Stomach (tissue), 9 donors: Measurements from ENCODE around the gene EXOC1. TPM values are rescaled to one million over a fixed set of nuclear protein-coding genes. Genes with fewer than 3 reads are reported as not detected.
"Not testable (repeated sequence)": the region's sequence is repeated elsewhere in the genome, so short reads cannot be mapped to it uniquely, and the experiment has no call there.

Source experiments
- DNase-seq, 2 donors: peaks; one replicate each; pipeline versions ENCODE4 v3.0.0 to v3.0.0-alpha.2; 2013 to 2019
- H3K27ac ChIP-seq, 5 donors: fragments of 200-600 bp in 4 of 5; sonication (generic) in 4 of 5; one replicate each; pipeline ENCODE4 v1.5.1; 2013 to 2019; ENCODE audit warnings: mild to moderate bottlenecking in 1 of 5, moderate library complexity in 1 of 5
- H3K27me3 ChIP-seq, 3 donors: fragments of 200-600 bp; sonication (generic); one replicate each; pipeline ENCODE4 v1.5.1; 2017 to 2019; ENCODE audit warnings: mixed run types in 1 of 3
- H3K36me3 ChIP-seq, 4 donors: fragments of 200-600 bp; sonication (generic); 1 replicate in 3 of 4; 2 replicates in 1 of 4; pipeline ENCODE4 v1.5.1; 2016 to 2019
- H3K4me1 ChIP-seq, 4 donors: fragments of 200-600 bp; sonication (generic); one replicate each; pipeline ENCODE4 v1.5.1; 2016 to 2019
- H3K4me3 ChIP-seq, 4 donors: fragments of 200-600 bp; sonication (generic) in 3 of 4; one replicate each; pipeline ENCODE4 v1.5.1; 2016 to 2019; ENCODE audit warnings: mild to moderate bottlenecking in 1 of 4
- H3K9me3 ChIP-seq, 4 donors: fragments of 200-600 bp; sonication (generic); one replicate each; pipeline ENCODE4 v1.5.1; 2016 to 2019
- CTCF ChIP-seq, 7 experiments: fragments of 450-650 bp in 4 of 7; fragments of 200-600 bp in 3 of 7; sonication (generic) in 3 of 7; IDR thresholded peaks; one replicate each; pipeline ENCODE4 v1.5.1; 2016 to 2019; ENCODE audit warnings: antibody characterized with exemption in 7 of 7, control low read depth in 2 of 7, mild to moderate bottlenecking in 1 of 7
- EP300 ChIP-seq: sonication (generic); formaldehyde crosslinking; IDR thresholded peaks from one replicate; pipeline ENCODE4 v1.6.1; 2017; ENCODE audit warnings: antibody characterized with exemption
- POLR2A ChIP-seq, 4 donors: fragments of 450-650 bp; IDR thresholded peaks; one replicate each; pipeline ENCODE4 v1.6.1; 2016; ENCODE audit warnings: antibody characterized with exemption in 4 of 4, control low read depth in 2 of 4, mild to moderate bottlenecking in 1 of 4, moderate library complexity in 1 of 4
- POLR2AphosphoS5 ChIP-seq, 3 donors: sonication (generic); formaldehyde crosslinking; IDR thresholded peaks; one replicate each; pipeline ENCODE4 v1.6.1; 2016; ENCODE audit warnings: antibody characterized with exemption in 3 of 3
- WGBS, 5 donors: extraction: QIAGEN DNeasy Blood & Tissue Kit in 3 of 5; methylation state at CpG; one replicate each; pipeline versions ENCODE4 v1.1.5 to v1.1.7; 2013 to 2018; 5-methylcytosine and 5-hydroxymethylcytosine counted together
- intact Hi-C: fragments of 100-400 bp; cut with DNase I; formaldehyde crosslinking; loops from one replicate; pipeline ENCODE4 v1.15.1; 2023; ENCODE audit warnings: low total_unique reads
- polyA plus RNA-seq, 3 donors: library from polyadenylated mRNA; stranded (reverse); fragments of 200-250 nt; gene quantifications; one replicate each; pipeline ENCODE4 v1.2.3, GENCODE V29; 2013
- total RNA-seq, 5 donors: library from RNA; depleted of rRNA; stranded (reverse); fragments of >200 nt; gene quantifications; one replicate each; pipeline versions ENCODE4 v1.1.0 to v1.2.3, GENCODE V29; 2014 to 2016
- donor health status: healthy with polysubstance abuse.
- donor health status: Bipolar disorder and iron deficiency.
- donor health status: healthy.

EXOC1 gene
- total and polyA plus RNA-seq, 8 donors = 10.1 to 174 (median 26.2) TPM

- DNase-seq = no peak
- no peaks in the 10 kb centered on the region for H3K36me3 ChIP-seq
- H3K9me3 ChIP-seq = no peaks in the 10 kb centered on the region
- no peak overlapping the region for H3K4me3 ChIP-seq
- H3K4me1 ChIP-seq = no peaks in the 10 kb centered on the region
- intact Hi-C loops = no loop called here
- TF ChIP-seq POLR2A (IDR thresholded peaks at IDR 0.05) = no peak
- no peak for TF ChIP-seq CTCF (IDR thresholded peaks at IDR 0.05)
- WGBS, 5 donors = 48 to 85% (median 76%) methylated on average over 1 of the region's 1 CpG
- no peaks in the 10 kb centered on the region for H3K27me3 ChIP-seq
- H3K27ac ChIP-seq = no peak overlapping the region
Observed at GRCh38 chr4:55928846-55929245, 75.4 kb downstream of the EXOC1 start.

- 57 to 72% (median 63%) methylated on average over 2 of the region's 2 CpGs for WGBS, 5 donors
- H3K27me3 ChIP-seq = no peaks in the 10 kb centered on the region
- DNase-seq = no peak
- H3K9me3 ChIP-seq = no peaks in the 10 kb centered on the region
- intact Hi-C loops = no loop called here
- no peaks in the 10 kb centered on the region for H3K4me1 ChIP-seq
- H3K4me3 ChIP-seq = no peak overlapping the region
- H3K36me3 ChIP-seq = no peaks in the 10 kb centered on the region
- TF ChIP-seq EP300 (no peak), POLR2AphosphoS5 (IDR thresholded peaks at IDR 0.05) (no peak)
- H3K27ac ChIP-seq = no peak overlapping the region
Observed at GRCh38 chr4:55931043-55931442, 77.6 kb downstream of the EXOC1 start.

DNA sequence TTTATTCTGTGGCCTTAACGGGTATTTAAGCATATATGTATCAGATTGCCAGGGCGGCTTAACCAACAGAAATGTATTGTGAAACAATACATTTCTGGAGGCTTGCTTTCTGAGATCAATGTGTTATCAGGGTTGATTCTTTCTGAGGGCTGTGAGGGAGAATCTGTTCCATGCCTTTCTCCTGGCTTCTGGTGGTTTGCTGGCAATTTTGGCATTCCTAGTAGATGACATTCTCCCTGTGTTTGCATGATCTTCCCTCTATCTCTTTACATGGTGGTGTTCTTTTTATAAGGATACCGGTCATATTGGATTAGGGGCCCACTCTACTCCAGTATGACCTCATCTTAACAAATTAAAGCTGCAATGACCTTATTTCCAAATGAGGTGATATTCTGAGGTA is 78.4 kb downstream of the EXOC1 start:
- H3K9me3 ChIP-seq = peaks cover 0 to 3% (median under 1%) of the 10 kb centered on the region in 4 donors
- H3K4me1 ChIP-seq = no peaks in the 10 kb centered on the region
- H3K36me3 ChIP-seq = no peaks in the 10 kb centered on the region
- 59 to 79% (median 63%) methylated on average over 3 of the region's 3 CpGs for WGBS, 5 donors
- TF ChIP-seq POLR2AphosphoS5 (IDR thresholded peaks at IDR 0.05) = no peak
- no peaks in the 10 kb centered on the region for H3K27me3 ChIP-seq
- intact Hi-C loops = no loop called here
- H3K27ac ChIP-seq = no peak overlapping the region
- no peak for DNase-seq
- no peak overlapping the region for H3K4me3 ChIP-seq

GRCh38 chr4:55932511-55932910 is 79.1 kb downstream of the EXOC1 start:
- Histone ChIP-seq H3K27me3 (no peaks in the 10 kb centered on the region), H3K4me1 (no peaks in the 10 kb centered on the region), H3K27ac (no peak overlapping the region), H3K4me3 (no peak overlapping the region), H3K9me3 (peaks cover 0 to 10% (median 7%) of the 10 kb centered on the region in 4 donors), H3K36me3 (peaks cover 0 to 3% (median 0%) of the 10 kb centered on the region in 4 donors)
- TF ChIP-seq CTCF (IDR thresholded peaks at IDR 0.05) (no peak), POLR2A (IDR thresholded peaks at IDR 0.05) (no peak), EP300 (no peak), POLR2AphosphoS5 (IDR thresholded peaks at IDR 0.05) (no peak)
- no peak for DNase-seq
- 62 to 83% (median 73%) methylated on average over 2 to 3 of the region's 3 CpGs for WGBS, 5 donors
- intact Hi-C loops = no loop called here

DNA sequence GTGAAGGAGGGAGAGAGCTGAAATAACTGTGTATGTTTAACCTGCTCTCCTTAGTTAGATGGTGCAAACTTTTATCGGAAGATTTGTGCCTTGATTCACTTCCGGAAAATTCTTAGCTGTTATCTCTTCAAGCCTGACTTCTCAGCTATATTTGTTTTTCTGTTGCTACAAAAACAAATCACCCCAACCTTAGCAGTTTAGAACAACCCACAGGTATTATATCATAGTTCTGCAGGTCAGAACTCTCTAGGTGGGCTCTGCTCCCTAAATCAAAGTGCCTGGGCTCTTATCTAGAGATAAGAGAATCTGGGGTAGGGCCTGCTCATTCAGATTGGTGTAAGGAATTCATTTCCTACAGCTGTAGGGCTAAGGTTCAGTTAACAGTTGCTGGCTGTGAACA is 80.2 kb downstream of the EXOC1 start:
- H3K27me3 ChIP-seq = no peaks in the 10 kb centered on the region
- H3K27ac ChIP-seq = no peak overlapping the region
- 28 to 46% (median 43%) methylated on average over 2 of the region's 2 CpGs for WGBS, 5 donors
- intact Hi-C loops = no loop called here
- H3K4me3 ChIP-seq = no peak overlapping the region
- TF ChIP-seq POLR2AphosphoS5 (IDR thresholded peaks at IDR 0.05) = no peak
- TF ChIP-seq CTCF (IDR thresholded peaks at IDR 0.05) = no peak
- TF ChIP-seq POLR2A (IDR thresholded peaks at IDR 0.05) = no peak
- TF ChIP-seq EP300 = no peak
- peaks cover 0 to 15% (median 9%) of the 10 kb centered on the region in 4 donors for H3K9me3 ChIP-seq
- no peaks in the 10 kb centered on the region for H3K4me1 ChIP-seq
- peak in 1 of 2 donors; percentile 12 for DNase-seq
- H3K36me3 ChIP-seq = peaks cover 0 to 5% (median 0%) of the 10 kb centered on the region in 4 donors

- peaks cover 0 to 15% (median 9%) of the 10 kb centered on the region in 4 donors for H3K9me3 ChIP-seq
- intact Hi-C loops, H3K4me1 ChIP-seq, H3K27ac ChIP-seq, H3K27me3 ChIP-seq, DNase-seq, H3K4me3 ChIP-seq, H3K36me3 ChIP-seq: not testable (repeated sequence)
- 92 to 98% (median 96%) methylated on average over 6 of the region's 6 CpGs for WGBS, 5 donors
Observed at GRCh38 chr4:55935907-55936306, 82.5 kb downstream of the EXOC1 start.
